GM12878 (cell line): ENCODE measurements around the gene DUSP22. TPM values are rescaled to one million over a fixed set of nuclear protein-coding genes. Genes with fewer than 3 reads are reported as not detected.

ENCODE experiments used
- BHLHE40 ChIP-seq, 2 experiments: fragments of 450-650 bp in 1 of 2; IDR thresholded peaks; 2 replicates each; pipeline ENCODE4 v1.6.1; 2011 to 2017; ENCODE audit warnings: low read depth in 2 of 2, borderline replicate concordance in 1 of 2, improper control_type of control experiment in 1 of 2, low read length in 1 of 2, mild to moderate bottlenecking in 1 of 2
- HDGF ChIP-seq: fragments of 450-650 bp; IDR thresholded peaks from 2 replicates; pipeline ENCODE4 v1.6.1; 2016; ENCODE audit warnings: antibody characterized with exemption
- JUND ChIP-seq: IDR thresholded peaks from 2 replicates; pipeline ENCODE4 v1.6.1; 2012; ENCODE audit warnings: low read depth, mild to moderate bottlenecking, low read length, improper control_type of control experiment, moderate library complexity
- KAT2A ChIP-seq: conservative IDR thresholded peaks from 2 replicates; pipeline ENCODE4 v1.6.1; 2011; ENCODE audit warnings: low read depth, low read length; ENCODE audit not compliant: control insufficient read depth
- NR2C1 ChIP-seq: fragments of 450-650 bp; IDR thresholded peaks from 2 replicates; pipeline ENCODE4 v1.6.1; 2017; ENCODE audit warnings: antibody characterized with exemption, mild to moderate bottlenecking, moderate library complexity
- NRF1 ChIP-seq: conservative IDR thresholded peaks from 2 replicates; pipeline ENCODE4 v1.6.1; 2011; ENCODE audit warnings: mild to moderate bottlenecking, low read depth, low read length, improper control_type of control experiment
- RAD21 ChIP-seq: IDR thresholded peaks from 2 replicates; pipeline ENCODE4 v1.6.1; 2011; ENCODE audit warnings: mild to moderate bottlenecking, low read depth, low read length, moderate library complexity; ENCODE audit not compliant: insufficient read depth
- RBBP5 ChIP-seq: fragments of 200-600 bp; sonication (generic); conservative IDR thresholded peaks from 2 replicates; pipeline ENCODE4 v1.6.1; 2016
- STAT1 ChIP-seq: fragments of 450-650 bp; conservative IDR thresholded peaks from 2 replicates; pipeline ENCODE4 v1.6.1; 2014; ENCODE audit warnings: antibody characterized with exemption, mild to moderate bottlenecking
- TAF1 ChIP-seq: IDR thresholded peaks from 2 replicates; pipeline ENCODE4 v1.6.1; 2011; ENCODE audit warnings: mild to moderate bottlenecking, low read depth, low read length, borderline replicate concordance
- YY1 ChIP-seq: IDR thresholded peaks from 2 replicates; pipeline ENCODE4 v1.6.1; 2011; ENCODE audit warnings: low read depth, mild to moderate bottlenecking, low read length
- ZNF274 ChIP-seq: IDR thresholded peaks from one replicate; pipeline ENCODE4 v1.8.0; 2011; ENCODE audit not compliant: insufficient read length, insufficient read depth
- ZSCAN29 ChIP-seq: fragments of 450-650 bp; IDR thresholded peaks from 2 replicates; pipeline ENCODE4 v1.6.1; 2017; ENCODE audit warnings: mild to moderate bottlenecking, moderate library complexity
- polyA plus RNA-seq, 11 experiments: library from polyadenylated mRNA; depleted of rRNA in 4 of 11; unstranded in 6 of 11; stranded (reverse) in 5 of 11; fragments of >200 nt; fragmentation: Nextera tagmentation in 4 of 11; fragmentation: Illumina TruSeq in 1 of 11; extraction: Ambion mirVana in 4 of 11; extraction: Trizol in 1 of 11; gene quantifications; 1 replicate in 1 of 11; 2 replicates in 10 of 11; pipeline versions ENCODE4 v1.2.1 to v1.2.3, GENCODE V29; 2011 to 2016; ENCODE audit warnings: inconsistent platforms in 2 of 11, missing spikeins in 2 of 11, low read depth in 1 of 11
- total RNA-seq, 4 experiments: library from RNA; depleted of rRNA in 3 of 4; stranded (reverse); fragments of >200 nt in 3 of 4; fragmentation: Illumina TruSeq in 1 of 4; extraction: Trizol in 1 of 4; gene quantifications; 2 replicates each; pipeline versions ENCODE4 v1.2.1 to v1.2.3, GENCODE V29; 2013 to 2021
- TF ChIP-seq, protein P1 (sequence below): IDR thresholded peaks from 2 replicates; pipeline ENCODE4 v1.6.1; 2012; ENCODE audit warnings: improper control_type of control experiment, low read depth, low read length; ENCODE audit not compliant: insufficient replicate concordance
- TF ChIP-seq, protein P2 (sequence below): fragments of 450-650 bp; formaldehyde crosslinking; IDR thresholded peaks from 2 replicates; pipeline ENCODE4 v1.4.0; 2020; ENCODE audit warnings: mild to moderate bottlenecking, moderate library complexity
- TF ChIP-seq, protein P3 (sequence below): fragments of 450-650 bp; formaldehyde crosslinking; IDR thresholded peaks from 2 replicates; pipeline ENCODE4 v1.5.0; 2022; ENCODE audit warnings: mild to moderate bottlenecking, missing genetic modification characterization
- TF ChIP-seq, protein P4 (sequence below): fragments of 450-650 bp; IDR thresholded peaks from 2 replicates; pipeline ENCODE4 v1.6.1; 2014; ENCODE audit warnings: mild to moderate bottlenecking

DUSP22 gene
- total and polyA plus RNA-seq, 10 of the 15 experiments (the other 5 are each of a cell fraction or from before 2014, with no cell fraction given): 78.9 to 156 (median 107) TPM

DNA sequence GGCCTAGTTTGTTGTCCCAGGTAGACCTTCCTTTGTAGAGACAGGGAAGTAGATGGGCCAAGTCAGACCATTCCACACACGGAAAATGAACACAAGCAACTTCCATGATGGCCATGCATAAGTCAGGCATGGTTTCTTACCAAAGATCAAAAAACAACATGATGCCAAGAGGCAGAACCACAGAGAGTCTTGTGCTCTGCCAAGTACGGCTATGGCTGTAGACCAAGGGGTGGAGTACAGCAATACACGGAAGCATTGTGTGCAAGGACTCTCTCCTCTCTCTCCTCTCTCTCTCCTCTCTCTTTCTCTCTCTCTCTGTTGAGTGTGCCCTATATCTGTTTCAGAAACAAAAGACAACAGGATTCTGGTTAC, 4.8 kb upstream of the DUSP22 start (continued):
- TF ChIP-seq, protein P1, sequence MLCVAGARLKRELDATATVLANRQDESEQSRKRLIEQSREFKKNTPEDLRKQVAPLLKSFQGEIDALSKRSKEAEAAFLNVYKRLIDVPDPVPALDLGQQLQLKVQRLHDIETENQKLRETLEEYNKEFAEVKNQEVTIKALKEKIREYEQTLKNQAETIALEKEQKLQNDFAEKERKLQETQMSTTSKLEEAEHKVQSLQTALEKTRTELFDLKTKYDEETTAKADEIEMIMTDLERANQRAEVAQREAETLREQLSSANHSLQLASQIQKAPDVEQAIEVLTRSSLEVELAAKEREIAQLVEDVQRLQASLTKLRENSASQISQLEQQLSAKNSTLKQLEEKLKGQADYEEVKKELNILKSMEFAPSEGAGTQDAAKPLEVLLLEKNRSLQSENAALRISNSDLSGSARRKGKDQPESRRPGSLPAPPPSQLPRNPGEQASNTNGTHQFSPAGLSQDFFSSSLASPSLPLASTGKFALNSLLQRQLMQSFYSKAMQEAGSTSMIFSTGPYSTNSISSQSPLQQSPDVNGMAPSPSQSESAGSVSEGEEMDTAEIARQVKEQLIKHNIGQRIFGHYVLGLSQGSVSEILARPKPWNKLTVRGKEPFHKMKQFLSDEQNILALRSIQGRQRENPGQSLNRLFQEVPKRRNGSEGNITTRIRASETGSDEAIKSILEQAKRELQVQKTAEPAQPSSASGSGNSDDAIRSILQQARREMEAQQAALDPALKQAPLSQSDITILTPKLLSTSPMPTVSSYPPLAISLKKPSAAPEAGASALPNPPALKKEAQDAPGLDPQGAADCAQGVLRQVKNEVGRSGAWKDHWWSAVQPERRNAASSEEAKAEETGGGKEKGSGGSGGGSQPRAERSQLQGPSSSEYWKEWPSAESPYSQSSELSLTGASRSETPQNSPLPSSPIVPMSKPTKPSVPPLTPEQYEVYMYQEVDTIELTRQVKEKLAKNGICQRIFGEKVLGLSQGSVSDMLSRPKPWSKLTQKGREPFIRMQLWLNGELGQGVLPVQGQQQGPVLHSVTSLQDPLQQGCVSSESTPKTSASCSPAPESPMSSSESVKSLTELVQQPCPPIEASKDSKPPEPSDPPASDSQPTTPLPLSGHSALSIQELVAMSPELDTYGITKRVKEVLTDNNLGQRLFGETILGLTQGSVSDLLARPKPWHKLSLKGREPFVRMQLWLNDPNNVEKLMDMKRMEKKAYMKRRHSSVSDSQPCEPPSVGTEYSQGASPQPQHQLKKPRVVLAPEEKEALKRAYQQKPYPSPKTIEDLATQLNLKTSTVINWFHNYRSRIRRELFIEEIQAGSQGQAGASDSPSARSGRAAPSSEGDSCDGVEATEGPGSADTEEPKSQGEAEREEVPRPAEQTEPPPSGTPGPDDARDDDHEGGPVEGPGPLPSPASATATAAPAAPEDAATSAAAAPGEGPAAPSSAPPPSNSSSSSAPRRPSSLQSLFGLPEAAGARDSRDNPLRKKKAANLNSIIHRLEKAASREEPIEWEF: no peak
- TF ChIP-seq ZSCAN29 (no peak), RAD21 (0 out of 2 replicates have a peak, but pooled peaks have one; percentile 11), STAT1 (no peak), JUND (no peak), NRF1 (no peak), KAT2A (no peak), BHLHE40 (IDR thresholded peaks at IDR 0.05; ENCODE audit: borderline replicate concordance in 1 of 2, low read depth in 2 of 2, low read length in 1 of 2) (no peak), TAF1 (no peak), YY1 (peak; percentile 33; the same call in 1 of the 2 replicates), HDGF (peak; percentile 15; the same call in 1 of the 2 replicates), ZNF274 (no peak), NR2C1 (no peak), RBBP5 (no peak)
- TF ChIP-seq, protein P2, sequence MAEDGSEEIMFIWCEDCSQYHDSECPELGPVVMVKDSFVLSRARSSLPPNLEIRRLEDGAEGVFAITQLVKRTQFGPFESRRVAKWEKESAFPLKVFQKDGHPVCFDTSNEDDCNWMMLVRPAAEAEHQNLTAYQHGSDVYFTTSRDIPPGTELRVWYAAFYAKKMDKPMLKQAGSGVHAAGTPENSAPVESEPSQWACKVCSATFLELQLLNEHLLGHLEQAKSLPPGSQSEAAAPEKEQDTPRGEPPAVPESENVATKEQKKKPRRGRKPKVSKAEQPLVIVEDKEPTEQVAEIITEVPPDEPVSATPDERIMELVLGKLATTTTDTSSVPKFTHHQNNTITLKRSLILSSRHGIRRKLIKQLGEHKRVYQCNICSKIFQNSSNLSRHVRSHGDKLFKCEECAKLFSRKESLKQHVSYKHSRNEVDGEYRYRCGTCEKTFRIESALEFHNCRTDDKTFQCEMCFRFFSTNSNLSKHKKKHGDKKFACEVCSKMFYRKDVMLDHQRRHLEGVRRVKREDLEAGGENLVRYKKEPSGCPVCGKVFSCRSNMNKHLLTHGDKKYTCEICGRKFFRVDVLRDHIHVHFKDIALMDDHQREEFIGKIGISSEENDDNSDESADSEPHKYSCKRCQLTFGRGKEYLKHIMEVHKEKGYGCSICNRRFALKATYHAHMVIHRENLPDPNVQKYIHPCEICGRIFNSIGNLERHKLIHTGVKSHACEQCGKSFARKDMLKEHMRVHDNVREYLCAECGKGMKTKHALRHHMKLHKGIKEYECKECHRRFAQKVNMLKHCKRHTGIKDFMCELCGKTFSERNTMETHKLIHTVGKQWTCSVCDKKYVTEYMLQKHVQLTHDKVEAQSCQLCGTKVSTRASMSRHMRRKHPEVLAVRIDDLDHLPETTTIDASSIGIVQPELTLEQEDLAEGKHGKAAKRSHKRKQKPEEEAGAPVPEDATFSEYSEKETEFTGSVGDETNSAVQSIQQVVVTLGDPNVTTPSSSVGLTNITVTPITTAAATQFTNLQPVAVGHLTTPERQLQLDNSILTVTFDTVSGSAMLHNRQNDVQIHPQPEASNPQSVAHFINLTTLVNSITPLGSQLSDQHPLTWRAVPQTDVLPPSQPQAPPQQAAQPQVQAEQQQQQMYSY: peak; percentile 64; the same call in 1 of the 2 replicates
- TF ChIP-seq, protein P3, sequence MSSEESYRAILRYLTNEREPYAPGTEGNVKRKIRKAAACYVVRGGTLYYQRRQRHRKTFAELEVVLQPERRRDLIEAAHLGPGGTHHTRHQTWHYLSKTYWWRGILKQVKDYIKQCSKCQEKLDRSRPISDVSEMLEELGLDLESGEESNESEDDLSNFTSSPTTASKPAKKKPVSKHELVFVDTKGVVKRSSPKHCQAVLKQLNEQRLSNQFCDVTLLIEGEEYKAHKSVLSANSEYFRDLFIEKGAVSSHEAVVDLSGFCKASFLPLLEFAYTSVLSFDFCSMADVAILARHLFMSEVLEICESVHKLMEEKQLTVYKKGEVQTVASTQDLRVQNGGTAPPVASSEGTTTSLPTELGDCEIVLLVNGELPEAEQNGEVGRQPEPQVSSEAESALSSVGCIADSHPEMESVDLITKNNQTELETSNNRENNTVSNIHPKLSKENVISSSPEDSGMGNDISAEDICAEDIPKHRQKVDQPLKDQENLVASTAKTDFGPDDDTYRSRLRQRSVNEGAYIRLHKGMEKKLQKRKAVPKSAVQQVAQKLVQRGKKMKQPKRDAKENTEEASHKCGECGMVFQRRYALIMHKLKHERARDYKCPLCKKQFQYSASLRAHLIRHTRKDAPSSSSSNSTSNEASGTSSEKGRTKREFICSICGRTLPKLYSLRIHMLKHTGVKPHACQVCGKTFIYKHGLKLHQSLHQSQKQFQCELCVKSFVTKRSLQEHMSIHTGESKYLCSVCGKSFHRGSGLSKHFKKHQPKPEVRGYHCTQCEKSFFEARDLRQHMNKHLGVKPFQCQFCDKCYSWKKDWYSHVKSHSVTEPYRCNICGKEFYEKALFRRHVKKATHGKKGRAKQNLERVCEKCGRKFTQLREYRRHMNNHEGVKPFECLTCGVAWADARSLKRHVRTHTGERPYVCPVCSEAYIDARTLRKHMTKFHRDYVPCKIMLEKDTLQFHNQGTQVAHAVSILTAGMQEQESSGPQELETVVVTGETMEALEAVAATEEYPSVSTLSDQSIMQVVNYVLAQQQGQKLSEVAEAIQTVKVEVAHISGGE (CRISPR knock-in tag): no peak
- TF ChIP-seq, protein P4, sequence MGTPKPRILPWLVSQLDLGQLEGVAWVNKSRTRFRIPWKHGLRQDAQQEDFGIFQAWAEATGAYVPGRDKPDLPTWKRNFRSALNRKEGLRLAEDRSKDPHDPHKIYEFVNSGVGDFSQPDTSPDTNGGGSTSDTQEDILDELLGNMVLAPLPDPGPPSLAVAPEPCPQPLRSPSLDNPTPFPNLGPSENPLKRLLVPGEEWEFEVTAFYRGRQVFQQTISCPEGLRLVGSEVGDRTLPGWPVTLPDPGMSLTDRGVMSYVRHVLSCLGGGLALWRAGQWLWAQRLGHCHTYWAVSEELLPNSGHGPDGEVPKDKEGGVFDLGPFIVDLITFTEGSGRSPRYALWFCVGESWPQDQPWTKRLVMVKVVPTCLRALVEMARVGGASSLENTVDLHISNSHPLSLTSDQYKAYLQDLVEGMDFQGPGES: no peak
